Nephron progenitor cell (in vitro differentiated cells): ENCODE measurements around the gene TBC1D22A.
A peak's percentile ranks its signal among the peaks of the same experiment; 100 is the strongest.

Experiments used
- DNase-seq: peaks from one replicate; pipeline ENCODE4 v3.0.0; 2021
- H3K27ac Mint-ChIP-seq: 2 replicates; pipeline ENCODE4 v1.8.0; 2021; ENCODE audit warnings: mild to moderate bottlenecking, moderate library complexity, mixed read lengths
- H3K27me3 Mint-ChIP-seq: 2 replicates; pipeline ENCODE4 v1.8.0; 2021; ENCODE audit warnings: mild to moderate bottlenecking, low read depth, mixed read lengths; ENCODE audit not compliant: poor library complexity
- H3K36me3 Mint-ChIP-seq: 2 replicates; pipeline ENCODE4 v1.8.0; 2021; ENCODE audit warnings: low read depth, mixed read lengths
- H3K4me1 Mint-ChIP-seq: 2 replicates; pipeline ENCODE4 v1.8.0; 2021; ENCODE audit warnings: mixed read lengths
- H3K4me3 Mint-ChIP-seq: 2 replicates; pipeline ENCODE4 v1.8.0; 2021; ENCODE audit warnings: mild to moderate bottlenecking, moderate library complexity, mixed read lengths
- H3K9me3 Mint-ChIP-seq: 2 replicates; pipeline ENCODE4 v1.8.0; 2021; ENCODE audit warnings: mild to moderate bottlenecking, moderate library complexity, mixed read lengths
- TF ChIP-seq, protein P1 (sequence below): fragments of 200-600 bp; sonication (generic); IDR thresholded peaks from 2 replicates; pipeline ENCODE4 v1.5.0; 2021; ENCODE audit warnings: antibody characterized with exemption

TBC1D22A gene

DNA sequence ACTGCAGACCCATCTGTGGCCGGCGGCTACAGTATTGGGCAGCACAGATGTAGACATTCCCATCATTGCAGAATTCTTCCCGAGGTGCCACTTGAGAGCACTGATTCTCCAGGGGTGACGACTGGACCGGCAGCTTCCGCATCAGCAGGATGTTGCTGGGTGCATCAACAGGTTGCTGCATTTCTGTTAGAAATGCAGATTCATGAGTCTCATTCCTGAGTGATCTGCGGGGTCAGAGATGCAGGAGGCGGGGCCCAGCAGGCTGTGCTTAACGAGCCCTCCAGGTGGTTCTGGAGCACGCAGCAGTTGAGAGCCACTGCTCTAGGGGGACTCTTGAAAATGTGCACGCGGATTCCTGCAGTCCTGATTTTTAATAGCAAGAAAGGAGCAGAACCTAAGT lies 321.8 kb downstream of the TBC1D22A start:
- peaks cover 3% of the 10 kb centered on the region for H3K27me3 Mint-ChIP-seq
- peaks cover 25% of the 10 kb centered on the region for H3K36me3 Mint-ChIP-seq
- no peak for DNase-seq
- peaks cover 14% of the 10 kb centered on the region for H3K4me1 Mint-ChIP-seq
- peaks cover 33% of the 10 kb centered on the region for H3K9me3 Mint-ChIP-seq
- TF ChIP-seq, protein P1, sequence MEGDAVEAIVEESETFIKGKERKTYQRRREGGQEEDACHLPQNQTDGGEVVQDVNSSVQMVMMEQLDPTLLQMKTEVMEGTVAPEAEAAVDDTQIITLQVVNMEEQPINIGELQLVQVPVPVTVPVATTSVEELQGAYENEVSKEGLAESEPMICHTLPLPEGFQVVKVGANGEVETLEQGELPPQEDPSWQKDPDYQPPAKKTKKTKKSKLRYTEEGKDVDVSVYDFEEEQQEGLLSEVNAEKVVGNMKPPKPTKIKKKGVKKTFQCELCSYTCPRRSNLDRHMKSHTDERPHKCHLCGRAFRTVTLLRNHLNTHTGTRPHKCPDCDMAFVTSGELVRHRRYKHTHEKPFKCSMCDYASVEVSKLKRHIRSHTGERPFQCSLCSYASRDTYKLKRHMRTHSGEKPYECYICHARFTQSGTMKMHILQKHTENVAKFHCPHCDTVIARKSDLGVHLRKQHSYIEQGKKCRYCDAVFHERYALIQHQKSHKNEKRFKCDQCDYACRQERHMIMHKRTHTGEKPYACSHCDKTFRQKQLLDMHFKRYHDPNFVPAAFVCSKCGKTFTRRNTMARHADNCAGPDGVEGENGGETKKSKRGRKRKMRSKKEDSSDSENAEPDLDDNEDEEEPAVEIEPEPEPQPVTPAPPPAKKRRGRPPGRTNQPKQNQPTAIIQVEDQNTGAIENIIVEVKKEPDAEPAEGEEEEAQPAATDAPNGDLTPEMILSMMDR = no peak
- H3K27ac Mint-ChIP-seq = no peak overlapping the region
- no peak overlapping the region for H3K4me3 Mint-ChIP-seq

- Mint-ChIP-seq H3K27me3 (peaks cover 11% of the 10 kb centered on the region), H3K4me1 (peaks cover 36% of the 10 kb centered on the region), H3K27ac (no peak overlapping the region), H3K36me3 (peaks cover 8% of the 10 kb centered on the region), H3K4me3 (no peak overlapping the region), H3K9me3 (peaks cover 14% of the 10 kb centered on the region)
- DNase-seq = no peak
- TF ChIP-seq, protein P1 = no peak
Observed at GRCh38 chr22:47086596-47087248, 324.3 kb downstream of the TBC1D22A start.

GRCh38 chr22:47088480-47089158 lies 326.2 kb downstream of the TBC1D22A start:
- Mint-ChIP-seq H3K4me1 (peaks cover 49% of the 10 kb centered on the region), H3K27ac (peak overlapping the region; percentile 43), H3K27me3 (peaks cover 15% of the 10 kb centered on the region), H3K4me3 (peak overlapping the region; percentile 0), H3K9me3 (peaks cover 15% of the 10 kb centered on the region), H3K36me3 (peaks cover 12% of the 10 kb centered on the region)
- no peak for DNase-seq
- TF ChIP-seq, protein P1 = no peak

DNA sequence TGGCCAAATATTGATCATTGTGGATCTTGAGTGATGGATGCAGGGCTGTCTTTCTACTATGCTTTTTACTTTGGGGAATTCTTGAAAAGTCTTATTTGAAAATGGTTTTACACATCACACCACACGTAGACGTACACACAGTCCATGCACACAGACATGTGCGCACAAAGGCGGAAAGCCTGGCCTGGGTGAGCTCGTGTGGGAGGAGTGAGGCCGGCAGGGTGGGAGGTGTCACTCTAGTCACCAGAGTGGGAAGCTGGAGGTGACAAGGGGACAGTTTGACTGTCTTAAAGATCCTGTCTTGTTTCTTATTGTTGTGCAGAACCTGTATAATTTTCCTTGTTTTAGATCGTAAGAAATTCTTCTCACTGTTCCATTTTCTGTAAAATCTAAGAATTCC lies 326.9 kb downstream of the TBC1D22A start:
- peaks cover 23% of the 10 kb centered on the region for H3K9me3 Mint-ChIP-seq
- peaks cover 15% of the 10 kb centered on the region for H3K27me3 Mint-ChIP-seq
- H3K4me3 Mint-ChIP-seq = peak overlapping the region; percentile 59
- peaks cover 44% of the 10 kb centered on the region for H3K4me1 Mint-ChIP-seq
- DNase-seq = no peak
- TF ChIP-seq, protein P1 = no peak
- H3K36me3 Mint-ChIP-seq = peaks cover 20% of the 10 kb centered on the region
- no peak overlapping the region for H3K27ac Mint-ChIP-seq

- Mint-ChIP-seq H3K36me3 (peaks cover 25% of the 10 kb centered on the region), H3K9me3 (peaks cover 28% of the 10 kb centered on the region), H3K4me1 (peaks cover 43% of the 10 kb centered on the region), H3K27ac (no peak overlapping the region), H3K4me3 (peak overlapping the region; percentile 85), H3K27me3 (peaks cover 15% of the 10 kb centered on the region)
- no peak for DNase-seq
- TF ChIP-seq, protein P1 = no peak
Observed at GRCh38 chr22:47089796-47090460, 327.5 kb downstream of the TBC1D22A start.
